ENCODE data around the gene ZFP57.
A peak's percentile ranks its signal among the peaks of the same experiment; 100 is the strongest.

Gene ZFP57

GRCh38 chr6:29723262-29723665 lies 42.3 kb upstream of the ZFP57 start, which contains the start of gene HLA-F:
Gene HLA-F (plus strand): TSS chr6:29723434. CDS start chr6:29723464, 30 bp downstream.
- no peaks in the 10 kb centered on the region for H3K9me3 ChIP-seq (ENCODE audit: severe bottlenecking)
- H3K27ac ChIP-seq = no peak within 1 kb of the TSS
- H3K36me3 ChIP-seq = no peaks in the 10 kb centered on the region
- no peaks in the 10 kb centered on the region for H3K27me3 ChIP-seq (ENCODE audit: insufficient read depth, low read depth, severe bottlenecking)
- peak; percentile 92 for DNase-seq
- peak within 1 kb of the TSS; percentile 96 for H3K4me3 ChIP-seq (ENCODE audit: low read depth, low read length)
- peak; percentile 34; the same call in 1 of the 2 replicates for TF ChIP-seq CTCF (IDR thresholded peaks at IDR 0.05; ENCODE audit: low read depth, low read length)

- TF ChIP-seq CTCF (IDR thresholded peaks at IDR 0.05; ENCODE audit: low read depth, low read length) = peak; percentile 56
- H3K27me3 ChIP-seq (ENCODE audit: insufficient read depth, low read depth, severe bottlenecking) = no peaks in the 10 kb centered on the region
Observed at GRCh38 chr6:29720863-29721262, 39.9 kb upstream of the ZFP57 start.

GRCh38 chr6:29710281-29710941 lies 29.5 kb upstream of the ZFP57 start:
- TF ChIP-seq CTCF (IDR thresholded peaks at IDR 0.05; ENCODE audit: low read depth, low read length) = no peak
- H3K27me3 ChIP-seq (ENCODE audit: insufficient read depth, low read depth, severe bottlenecking) = peaks cover 7% of the 10 kb centered on the region

More at GRCh38 chr6:29720863-29721262, 39.9 kb upstream of the ZFP57 start:
- Histone ChIP-seq H3K36me3 (no peaks in the 10 kb centered on the region), H3K4me3 (ENCODE audit: low read depth, low read length) (no peak overlapping the region), H3K27ac (peak overlapping the region; percentile 47), H3K9me3 (ENCODE audit: severe bottlenecking) (no peaks in the 10 kb centered on the region)
- peak; percentile 55 for DNase-seq

GRCh38 chr6:29709188-29709587 lies 28.2 kb upstream of the ZFP57 start:
- H3K4me3 ChIP-seq (ENCODE audit: low read depth, low read length) = no peak overlapping the region
- no peak for TF ChIP-seq CTCF (IDR thresholded peaks at IDR 0.05; ENCODE audit: low read depth, low read length)

More at GRCh38 chr6:29710281-29710941, 29.5 kb upstream of the ZFP57 start:
- no peak overlapping the region for H3K4me3 ChIP-seq (ENCODE audit: low read depth, low read length)
- H3K9me3 ChIP-seq (ENCODE audit: severe bottlenecking) = no peaks in the 10 kb centered on the region
- no peak for DNase-seq
- H3K36me3 ChIP-seq = no peaks in the 10 kb centered on the region
- H3K27ac ChIP-seq = no peak overlapping the region

GRCh38 chr6:29708432-29709179 lies 27.7 kb upstream of the ZFP57 start:
- no peak for TF ChIP-seq CTCF (IDR thresholded peaks at IDR 0.05; ENCODE audit: low read depth, low read length)
- no peak overlapping the region for H3K4me3 ChIP-seq (ENCODE audit: low read depth, low read length)
- H3K9me3 ChIP-seq (ENCODE audit: severe bottlenecking) = no peaks in the 10 kb centered on the region
- no peak overlapping the region for H3K27ac ChIP-seq
- DNase-seq = no peak
- no peaks in the 10 kb centered on the region for H3K36me3 ChIP-seq
- peaks cover 22% of the 10 kb centered on the region for H3K27me3 ChIP-seq (ENCODE audit: insufficient read depth, low read depth, severe bottlenecking)

More at GRCh38 chr6:29709188-29709587, 28.2 kb upstream of the ZFP57 start:
- Histone ChIP-seq H3K27ac (no peak overlapping the region), H3K36me3 (no peaks in the 10 kb centered on the region), H3K9me3 (ENCODE audit: severe bottlenecking) (no peaks in the 10 kb centered on the region), H3K27me3 (ENCODE audit: insufficient read depth, low read depth, severe bottlenecking) (peaks cover 16% of the 10 kb centered on the region)
- DNase-seq = no peak
